Stimulated activated CD8-positive, alpha-beta memory T cell treated with anti-CD3 and anti-CD28 coated beads, Interleukin-15, amount 100 ng/mL, for 1 hour (primary cell): ENCODE data around the gene PACRG.

Experiments used
- DNase-seq: peaks from one replicate; pipeline ENCODE4 v3.0.0-alpha.2; 2020; ENCODE audit warnings: low read depth

PACRG gene

GRCh38 chr6:163352011-163352685 lies 624.4 kb downstream of the PACRG start:
- no peak for DNase-seq

- no peak for DNase-seq
Observed at GRCh38 chr6:163352966-163353365, 625.2 kb downstream of the PACRG start.

- no peak for DNase-seq
Observed at GRCh38 chr6:163354085-163354484, 626.3 kb downstream of the PACRG start.

GRCh38 chr6:163354761-163355425 lies 627.1 kb downstream of the PACRG start:
- DNase-seq = no peak

GRCh38 chr6:163355426-163355991 lies 627.7 kb downstream of the PACRG start:
- DNase-seq = no peak

- no peak for DNase-seq
Observed at GRCh38 chr6:163356324-163356723, 628.5 kb downstream of the PACRG start.

- no peak for DNase-seq
Observed at GRCh38 chr6:163356743-163357142, 629.0 kb downstream of the PACRG start.

GRCh38 chr6:163364641-163365040 lies 636.9 kb downstream of the PACRG start:
- no peak for DNase-seq
